ENCODE results near the gene ATP2C1.

DNA sequence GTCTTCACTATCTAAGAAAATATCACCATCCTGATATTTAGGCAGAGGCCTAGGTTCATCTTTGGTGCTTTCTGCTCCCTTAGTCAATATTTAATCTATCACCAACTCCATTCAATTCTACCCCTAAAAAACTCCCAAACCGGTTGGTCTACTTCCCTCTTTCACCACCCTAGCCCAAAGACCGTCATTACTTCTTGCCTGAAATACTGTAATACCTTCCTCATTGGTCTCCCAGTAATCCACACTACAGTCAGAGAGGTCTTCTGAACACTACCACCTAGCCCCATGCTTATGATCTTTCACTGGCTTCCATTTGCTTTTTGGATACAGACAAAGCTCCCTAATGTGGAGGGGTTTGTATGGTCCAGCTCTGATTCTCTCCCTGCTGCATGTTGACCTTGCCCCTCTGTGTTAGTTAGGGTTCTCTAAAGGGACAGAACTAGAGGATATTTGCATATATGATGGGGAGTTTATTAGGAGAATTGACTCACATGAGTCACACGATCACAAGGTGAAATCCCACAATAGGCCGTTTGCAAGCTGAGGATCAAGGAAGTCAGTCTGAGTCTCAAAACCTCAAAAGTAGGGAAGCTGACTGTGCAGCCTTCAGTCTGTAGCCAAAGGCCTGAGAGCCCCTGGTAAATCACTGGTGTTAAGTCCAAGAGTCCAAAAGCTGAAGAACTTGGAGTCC lies 36.4 kb upstream of the ATP2C1 start:
- TF ChIP-seq, protein P1, sequence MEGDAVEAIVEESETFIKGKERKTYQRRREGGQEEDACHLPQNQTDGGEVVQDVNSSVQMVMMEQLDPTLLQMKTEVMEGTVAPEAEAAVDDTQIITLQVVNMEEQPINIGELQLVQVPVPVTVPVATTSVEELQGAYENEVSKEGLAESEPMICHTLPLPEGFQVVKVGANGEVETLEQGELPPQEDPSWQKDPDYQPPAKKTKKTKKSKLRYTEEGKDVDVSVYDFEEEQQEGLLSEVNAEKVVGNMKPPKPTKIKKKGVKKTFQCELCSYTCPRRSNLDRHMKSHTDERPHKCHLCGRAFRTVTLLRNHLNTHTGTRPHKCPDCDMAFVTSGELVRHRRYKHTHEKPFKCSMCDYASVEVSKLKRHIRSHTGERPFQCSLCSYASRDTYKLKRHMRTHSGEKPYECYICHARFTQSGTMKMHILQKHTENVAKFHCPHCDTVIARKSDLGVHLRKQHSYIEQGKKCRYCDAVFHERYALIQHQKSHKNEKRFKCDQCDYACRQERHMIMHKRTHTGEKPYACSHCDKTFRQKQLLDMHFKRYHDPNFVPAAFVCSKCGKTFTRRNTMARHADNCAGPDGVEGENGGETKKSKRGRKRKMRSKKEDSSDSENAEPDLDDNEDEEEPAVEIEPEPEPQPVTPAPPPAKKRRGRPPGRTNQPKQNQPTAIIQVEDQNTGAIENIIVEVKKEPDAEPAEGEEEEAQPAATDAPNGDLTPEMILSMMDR (conservative IDR thresholded peaks at IDR 0.05; ENCODE audit: low read depth, low read length): no peak
- no peak for TF ChIP-seq EZH2phosphoT487 (IDR thresholded peaks at IDR 0.05; ENCODE audit: borderline replicate concordance, low read length)

Data from PC-3 (cell line).